T-helper 2 cell treated with Interferon-gamma antibody and Interleukin-4, amounts not matched to agents 5 μg/mL and 100 μg/mL, for 36 hours (primary cell): Measurements from ENCODE around the gene GCM1.

Source experiments
- DNase-seq: peaks from one replicate; pipeline ENCODE4 v3.0.0; 2021; ENCODE audit warnings: low spot score
- H3K27ac Mint-ChIP-seq: one replicate; pipeline ENCODE4 v1.8.0; 2021; ENCODE audit warnings: mild to moderate bottlenecking, mixed read lengths
- H3K27me3 Mint-ChIP-seq: one replicate; pipeline ENCODE4 v1.8.0; 2021; ENCODE audit warnings: low read depth, mixed read lengths
- H3K36me3 Mint-ChIP-seq: one replicate; pipeline ENCODE4 v1.8.0; 2021; ENCODE audit warnings: low read depth, mixed read lengths
- H3K4me1 Mint-ChIP-seq: one replicate; pipeline ENCODE4 v1.8.0; 2021; ENCODE audit warnings: low read depth, mixed read lengths
- H3K4me3 Mint-ChIP-seq: one replicate; pipeline ENCODE4 v1.8.0; 2022; ENCODE audit warnings: mild to moderate bottlenecking, moderate library complexity, mixed read lengths
- H3K9me3 Mint-ChIP-seq: one replicate; pipeline ENCODE4 v1.8.0; 2021; ENCODE audit warnings: mixed read lengths

Gene GCM1

DNA sequence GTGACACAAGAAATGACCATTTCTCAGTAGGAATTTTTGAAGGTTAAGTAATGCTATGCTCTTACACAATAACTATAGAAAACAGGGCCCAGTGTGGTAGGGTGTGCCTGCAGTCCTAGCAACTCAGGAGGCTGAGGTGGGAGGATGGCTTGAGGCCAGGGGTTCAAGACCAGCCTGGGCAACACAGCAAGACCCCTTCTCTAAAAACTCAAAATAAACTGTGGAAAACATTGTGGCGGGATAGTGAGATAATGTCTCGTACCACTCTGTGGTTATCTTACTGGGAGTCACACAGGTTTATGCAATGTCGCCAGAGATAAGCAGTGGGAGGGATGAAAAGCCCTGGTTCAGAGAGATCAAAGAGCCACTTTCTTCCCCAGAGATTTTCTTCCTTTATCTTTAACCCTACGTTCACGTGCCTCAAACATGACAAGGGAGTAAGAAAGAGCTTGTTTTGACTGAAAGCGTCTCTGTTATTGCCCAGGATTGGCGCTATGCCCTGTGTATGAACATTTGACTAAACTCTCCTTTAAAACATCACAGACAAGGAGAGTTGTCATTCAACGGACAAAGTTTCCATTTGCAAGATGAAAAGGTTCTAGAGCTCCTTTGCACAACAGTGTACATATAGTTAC is 13.9 kb downstream of the GCM1 start:
- no peaks in the 10 kb centered on the region for H3K27me3 Mint-ChIP-seq
- H3K36me3 Mint-ChIP-seq: no peaks in the 10 kb centered on the region
- DNase-seq: no peak
- no peak overlapping the region for H3K4me3 Mint-ChIP-seq
- H3K27ac Mint-ChIP-seq: no peak overlapping the region
- H3K4me1 Mint-ChIP-seq: peaks cover 4% of the 10 kb centered on the region
- H3K9me3 Mint-ChIP-seq: no peaks in the 10 kb centered on the region

GRCh38 chr6:53133961-53134360 is 14.7 kb downstream of the GCM1 start:
- Mint-ChIP-seq H3K27ac (no peak overlapping the region), H3K36me3 (no peaks in the 10 kb centered on the region), H3K4me1 (peaks cover 4% of the 10 kb centered on the region), H3K4me3 (no peak overlapping the region), H3K9me3 (no peaks in the 10 kb centered on the region), H3K27me3 (peaks cover under 1% of the 10 kb centered on the region)
- DNase-seq: no peak

- DNase-seq: no peak
- Mint-ChIP-seq H3K27me3 (peaks cover 14% of the 10 kb centered on the region), H3K9me3 (no peaks in the 10 kb centered on the region), H3K36me3 (no peaks in the 10 kb centered on the region), H3K4me1 (peaks cover 4% of the 10 kb centered on the region), H3K4me3 (no peak overlapping the region), H3K27ac (no peak overlapping the region)
These were observed 17.9 kb downstream of the GCM1 start for GRCh38 chr6:53130569-53131290.

GRCh38 chr6:53128842-53129241 is 19.8 kb downstream of the GCM1 start:
- H3K4me1 Mint-ChIP-seq: no peaks in the 10 kb centered on the region
- no peak overlapping the region for H3K27ac Mint-ChIP-seq
- no peak for DNase-seq
- no peak overlapping the region for H3K4me3 Mint-ChIP-seq
- peaks cover 14% of the 10 kb centered on the region for H3K27me3 Mint-ChIP-seq
- no peaks in the 10 kb centered on the region for H3K36me3 Mint-ChIP-seq
- H3K9me3 Mint-ChIP-seq: no peaks in the 10 kb centered on the region

- no peak for DNase-seq
- no peaks in the 10 kb centered on the region for H3K4me1 Mint-ChIP-seq
These were observed 23.4 kb downstream of the GCM1 start for GRCh38 chr6:53125276-53125675.

DNA sequence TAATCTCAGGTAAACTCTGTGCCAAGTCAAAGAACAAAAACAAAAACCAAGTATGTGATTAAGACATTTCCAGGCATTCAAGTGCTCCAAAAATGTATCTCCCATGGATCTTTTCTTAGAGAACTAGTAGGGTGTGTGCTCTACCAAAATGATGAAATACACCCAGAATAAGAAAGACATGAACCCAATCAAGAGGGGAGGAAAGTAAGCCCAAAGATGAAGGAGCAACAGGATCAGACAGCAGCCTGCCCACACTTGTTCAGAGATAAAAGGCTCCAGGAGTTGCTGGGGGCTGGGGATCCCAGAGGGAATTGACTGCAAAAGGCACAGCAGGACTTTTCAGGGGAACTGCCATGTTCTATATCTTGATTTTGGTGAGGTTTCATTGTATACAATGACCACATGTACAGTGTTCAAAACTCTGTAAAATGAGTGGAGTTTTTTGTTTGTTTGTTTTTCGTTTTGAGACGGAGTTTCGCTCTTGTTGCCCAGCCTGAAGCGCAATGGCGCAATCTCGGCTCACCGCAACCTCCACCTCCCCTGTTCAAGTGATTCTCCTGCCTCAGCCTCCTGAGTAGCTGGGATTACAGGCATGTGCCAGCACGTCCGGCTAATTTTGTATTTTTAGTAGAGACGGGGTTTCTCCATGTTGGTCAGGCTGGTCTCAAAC is 24.4 kb downstream of the GCM1 start:
- DNase-seq: no peak
- Mint-ChIP-seq H3K27ac (no peak overlapping the region), H3K4me3 (no peak overlapping the region), H3K27me3 (peaks cover 19% of the 10 kb centered on the region), H3K9me3 (no peaks in the 10 kb centered on the region), H3K4me1 (no peaks in the 10 kb centered on the region), H3K36me3 (no peaks in the 10 kb centered on the region)

More at GRCh38 chr6:53125276-53125675, 23.4 kb downstream of the GCM1 start:
- no peak overlapping the region for H3K4me3 Mint-ChIP-seq
- no peaks in the 10 kb centered on the region for H3K36me3 Mint-ChIP-seq
- peaks cover 14% of the 10 kb centered on the region for H3K27me3 Mint-ChIP-seq
- H3K27ac Mint-ChIP-seq: no peak overlapping the region
- H3K9me3 Mint-ChIP-seq: no peaks in the 10 kb centered on the region

GRCh38 chr6:53119772-53120409 is 28.8 kb downstream of the GCM1 start:
- DNase-seq: no peak
- Mint-ChIP-seq H3K27me3 (peaks cover 10% of the 10 kb centered on the region), H3K9me3 (no peaks in the 10 kb centered on the region), H3K36me3 (no peaks in the 10 kb centered on the region), H3K4me3 (no peak overlapping the region), H3K27ac (no peak overlapping the region), H3K4me1 (no peaks in the 10 kb centered on the region)

DNA sequence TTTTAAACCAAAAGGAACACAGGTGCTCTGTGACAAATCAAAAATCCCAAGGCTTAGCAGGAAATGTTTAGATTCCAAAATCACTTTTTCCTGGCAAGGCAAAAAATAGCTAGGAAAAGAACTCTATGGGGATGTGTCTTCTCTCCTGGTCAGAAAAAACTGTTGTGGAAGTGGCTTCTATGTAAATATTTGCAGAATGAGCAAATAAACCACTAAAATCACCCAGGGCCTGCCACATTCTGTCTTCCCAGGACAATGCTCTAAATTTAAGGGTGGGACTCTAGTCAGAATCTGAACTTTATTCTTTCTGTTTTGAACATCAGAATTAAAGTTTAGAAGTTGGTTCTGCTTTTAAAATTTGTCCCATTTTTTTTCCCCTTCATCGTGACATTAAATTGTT is 29.3 kb downstream of the GCM1 start:
- H3K27ac Mint-ChIP-seq: no peak overlapping the region

GRCh38 chr6:53115741-53116140 is 32.9 kb downstream of the GCM1 start:
- Mint-ChIP-seq H3K27me3 (peaks cover 13% of the 10 kb centered on the region), H3K4me1 (peaks cover 4% of the 10 kb centered on the region), H3K9me3 (no peaks in the 10 kb centered on the region), H3K27ac (no peak overlapping the region), H3K36me3 (no peaks in the 10 kb centered on the region), H3K4me3 (no peak overlapping the region)
- DNase-seq: no peak

More for the DNA sequence above, 29.3 kb downstream of the GCM1 start:
- DNase-seq: no peak
- H3K9me3 Mint-ChIP-seq: no peaks in the 10 kb centered on the region
- no peaks in the 10 kb centered on the region for H3K4me1 Mint-ChIP-seq
- H3K4me3 Mint-ChIP-seq: no peak overlapping the region
- peaks cover 11% of the 10 kb centered on the region for H3K27me3 Mint-ChIP-seq
- H3K36me3 Mint-ChIP-seq: no peaks in the 10 kb centered on the region

GRCh38 chr6:53115113-53115512 is 33.5 kb downstream of the GCM1 start:
- H3K27ac Mint-ChIP-seq: no peak overlapping the region
- H3K27me3 Mint-ChIP-seq: peaks cover 13% of the 10 kb centered on the region
- no peaks in the 10 kb centered on the region for H3K9me3 Mint-ChIP-seq
- H3K4me3 Mint-ChIP-seq: no peak overlapping the region
- DNase-seq: no peak
- H3K36me3 Mint-ChIP-seq: no peaks in the 10 kb centered on the region
- H3K4me1 Mint-ChIP-seq: peaks cover 4% of the 10 kb centered on the region

- Mint-ChIP-seq H3K36me3 (no peaks in the 10 kb centered on the region), H3K4me1 (peaks cover 10% of the 10 kb centered on the region), H3K4me3 (no peak overlapping the region), H3K27me3 (peaks cover 3% of the 10 kb centered on the region), H3K9me3 (no peaks in the 10 kb centered on the region), H3K27ac (no peak overlapping the region)
- no peak for DNase-seq
These were observed 34.9 kb downstream of the GCM1 start for GRCh38 chr6:53113742-53114141.

DNA sequence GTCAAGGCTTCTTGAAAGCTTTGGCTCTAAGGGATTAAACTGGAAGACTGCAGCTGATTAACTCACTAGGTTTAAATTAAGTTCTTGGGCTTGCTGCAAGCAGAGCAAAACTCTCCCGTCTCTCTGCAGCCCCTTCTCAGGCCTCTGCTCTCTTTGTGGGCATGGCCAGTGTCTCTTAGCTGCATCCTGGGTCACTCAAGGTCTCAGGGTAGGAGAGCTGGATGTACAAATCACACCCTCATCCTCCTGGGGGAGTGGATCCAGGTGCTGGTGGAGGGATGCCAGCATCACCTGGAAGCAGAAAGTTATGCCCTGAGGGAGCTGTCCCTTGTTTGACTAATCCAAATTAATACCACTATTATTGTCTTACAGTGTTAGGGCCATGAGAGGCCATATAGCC is 35.8 kb downstream of the GCM1 start:
- no peak overlapping the region for H3K27ac Mint-ChIP-seq
- H3K27me3 Mint-ChIP-seq: peaks cover 3% of the 10 kb centered on the region
- H3K9me3 Mint-ChIP-seq: no peaks in the 10 kb centered on the region
- H3K4me1 Mint-ChIP-seq: peaks cover 10% of the 10 kb centered on the region
- no peak for DNase-seq
- no peak overlapping the region for H3K4me3 Mint-ChIP-seq
- H3K36me3 Mint-ChIP-seq: no peaks in the 10 kb centered on the region

DNA sequence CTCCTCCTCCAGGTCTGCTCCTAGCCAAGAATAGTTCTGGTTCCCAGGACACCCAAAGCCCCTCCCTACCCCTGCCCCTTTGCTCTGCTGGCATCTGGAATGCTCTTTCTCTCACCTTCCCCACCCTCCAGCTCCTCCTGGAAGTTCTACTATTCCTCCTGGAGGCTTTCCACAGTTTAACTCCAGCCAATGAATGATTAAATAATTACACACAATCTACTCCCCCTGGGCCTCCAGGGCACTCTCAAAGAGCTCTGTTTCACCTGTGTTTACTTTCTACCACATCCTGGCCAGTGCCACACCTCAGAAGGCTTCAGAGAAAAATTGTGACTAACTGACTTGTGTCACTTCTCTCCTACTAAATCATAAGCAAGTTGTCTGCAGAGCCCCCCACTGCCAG is 36.2 kb downstream of the GCM1 start:
- DNase-seq: no peak
- Mint-ChIP-seq H3K27me3 (peaks cover 3% of the 10 kb centered on the region), H3K27ac (no peak overlapping the region), H3K4me1 (peaks cover 10% of the 10 kb centered on the region), H3K9me3 (no peaks in the 10 kb centered on the region), H3K4me3 (no peak overlapping the region), H3K36me3 (no peaks in the 10 kb centered on the region)

DNA sequence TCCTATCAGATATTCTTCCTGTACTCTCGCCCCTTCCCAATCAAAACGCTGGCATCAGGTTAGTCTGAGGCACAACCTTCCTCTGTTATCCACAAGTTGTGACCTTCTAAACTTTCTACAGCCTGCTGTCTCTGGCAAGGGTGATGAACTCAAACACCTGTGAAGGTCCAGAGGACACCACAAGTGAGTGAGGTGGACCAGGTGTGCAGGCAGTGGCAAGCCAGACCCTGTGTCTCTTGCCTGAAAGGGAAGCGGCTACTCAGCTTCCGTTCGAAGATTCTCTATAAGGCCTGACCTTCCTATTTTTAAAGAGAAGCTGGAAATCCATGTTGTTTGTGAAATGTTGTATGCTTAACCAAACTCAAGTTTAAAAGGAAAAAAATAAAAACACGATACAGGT is 36.8 kb downstream of the GCM1 start:
- Mint-ChIP-seq H3K27me3 (peaks cover 3% of the 10 kb centered on the region), H3K9me3 (no peaks in the 10 kb centered on the region), H3K4me3 (no peak overlapping the region), H3K36me3 (no peaks in the 10 kb centered on the region), H3K4me1 (peaks cover 10% of the 10 kb centered on the region), H3K27ac (no peak overlapping the region)
- no peak for DNase-seq
